ENCODE measurements around the gene POLR2I. TPM values are rescaled to one million over a fixed set of nuclear protein-coding genes. Genes with fewer than 3 reads are reported as not detected.
"Not testable (repeated sequence)": the region's sequence is repeated elsewhere in the genome, so short reads cannot be mapped to it uniquely, and the experiment has no call there.

The POLR2I gene
- polyA plus RNA-seq, 3 donors, result 21.2 to 73.9 (median 57.9) TPM

DNA sequence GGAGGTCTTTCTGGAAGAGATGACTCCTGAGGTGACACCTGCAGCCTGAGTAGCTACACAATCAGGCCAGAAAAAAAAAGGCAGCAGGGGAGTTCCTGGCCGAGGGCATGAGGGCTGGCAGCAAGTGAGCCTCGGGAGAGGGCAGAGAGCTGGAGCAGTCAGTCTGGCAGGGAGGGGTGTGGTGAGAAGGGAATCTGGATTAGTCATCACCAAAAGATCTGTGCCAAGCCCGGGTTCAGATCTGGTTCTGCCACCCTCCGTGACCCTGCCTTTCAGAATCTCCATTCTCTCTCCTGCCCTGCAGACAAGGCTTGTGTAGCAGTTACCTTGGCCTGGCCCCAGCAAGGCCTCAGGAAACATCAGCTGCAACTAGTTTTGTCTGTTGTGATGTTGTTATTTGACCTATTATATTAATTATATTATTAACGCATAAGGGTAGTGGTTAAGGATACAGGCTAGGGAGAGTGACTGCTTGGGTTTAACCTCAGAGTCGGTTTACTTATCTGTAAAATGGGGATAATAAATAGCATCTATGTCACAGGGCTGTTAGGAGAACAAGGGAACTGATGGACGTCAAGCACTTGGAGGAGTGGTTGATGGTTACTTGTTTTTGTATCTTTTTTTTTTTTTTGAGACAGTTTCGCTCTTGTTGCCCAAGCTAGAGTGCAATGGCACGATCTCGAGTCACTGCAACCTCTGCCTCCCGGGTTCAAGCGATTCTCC, 22.4 kb upstream of the POLR2I start:
- Histone ChIP-seq H3K36me3 (replicated peaks in 1 of 2; ENCODE audit: control insufficient read depth in 1 of 2, insufficient read depth in 2 of 2, low read length in 2 of 2) (peaks cover under 1 to 7% of the 10 kb centered on the region in 2 donors), H4K20me1 (ENCODE audit: insufficient read depth, low read length) (peaks cover 11% of the 10 kb centered on the region), H3K27ac (ENCODE audit: low read depth in 1 of 2, low read length in 2 of 2) (peak overlapping the region in 1 of 2 donors; percentile 16), H3K79me2 (ENCODE audit: insufficient read depth, low read length) (peaks cover 20% of the 10 kb centered on the region), H3K9me3 (replicated peaks in 1 of 2; ENCODE audit: control insufficient read depth in 1 of 2, insufficient read depth in 1 of 2, low read length in 2 of 2) (no peaks in the 10 kb centered on the region), H3K27me3 (ENCODE audit: control insufficient read depth in 2 of 2, insufficient read depth in 2 of 2, low read length in 2 of 2) (no peaks in the 10 kb centered on the region), H2AFZ (ENCODE audit: insufficient read depth, low read depth, low read length, poor library complexity, severe bottlenecking) (no peak overlapping the region), H3K4me1 (ENCODE audit: control insufficient read depth in 1 of 2, insufficient read depth in 2 of 2, low read length in 2 of 2) (peaks cover 38 to 59% of the 10 kb centered on the region in 2 donors), H3K4me2 (replicated peaks; ENCODE audit: extremely low read depth, low read length, poor library complexity, severe bottlenecking) (no peak overlapping the region), H3K9ac (ENCODE audit: insufficient read depth, low read length, poor library complexity, severe bottlenecking) (no peak overlapping the region), H3K4me3 (replicated peaks in 1 of 3; ENCODE audit: low read depth in 2 of 3, low read length in 3 of 3) (no peak overlapping the region)
- intact Hi-C loops (cut with micrococcal nuclease), result no loop called here
- H3K4me1 Mint-ChIP-seq, result peaks cover 40% of the 10 kb centered on the region
- H3K9me3 Mint-ChIP-seq, result peaks cover 0 to 6% (median 0%) of the 10 kb centered on the region in 7 donors
- peak; percentile 54 to 61 (median 57) for DNase-seq
- peaks cover 0 to 7% (median 2%) of the 10 kb centered on the region in 3 donors for H3K27me3 Mint-ChIP-seq (ENCODE audit: low read depth in 3 of 3)
- peaks cover 9 to 10% of the 10 kb centered on the region in 2 donors for H3K36me3 Mint-ChIP-seq
- 82% methylated on average over 9 of the region's 12 CpGs for whole genome bisulfite sequencing (ENCODE audit: insufficient coverage)
- TF ChIP-seq, protein P1, sequence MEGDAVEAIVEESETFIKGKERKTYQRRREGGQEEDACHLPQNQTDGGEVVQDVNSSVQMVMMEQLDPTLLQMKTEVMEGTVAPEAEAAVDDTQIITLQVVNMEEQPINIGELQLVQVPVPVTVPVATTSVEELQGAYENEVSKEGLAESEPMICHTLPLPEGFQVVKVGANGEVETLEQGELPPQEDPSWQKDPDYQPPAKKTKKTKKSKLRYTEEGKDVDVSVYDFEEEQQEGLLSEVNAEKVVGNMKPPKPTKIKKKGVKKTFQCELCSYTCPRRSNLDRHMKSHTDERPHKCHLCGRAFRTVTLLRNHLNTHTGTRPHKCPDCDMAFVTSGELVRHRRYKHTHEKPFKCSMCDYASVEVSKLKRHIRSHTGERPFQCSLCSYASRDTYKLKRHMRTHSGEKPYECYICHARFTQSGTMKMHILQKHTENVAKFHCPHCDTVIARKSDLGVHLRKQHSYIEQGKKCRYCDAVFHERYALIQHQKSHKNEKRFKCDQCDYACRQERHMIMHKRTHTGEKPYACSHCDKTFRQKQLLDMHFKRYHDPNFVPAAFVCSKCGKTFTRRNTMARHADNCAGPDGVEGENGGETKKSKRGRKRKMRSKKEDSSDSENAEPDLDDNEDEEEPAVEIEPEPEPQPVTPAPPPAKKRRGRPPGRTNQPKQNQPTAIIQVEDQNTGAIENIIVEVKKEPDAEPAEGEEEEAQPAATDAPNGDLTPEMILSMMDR (IDR thresholded peaks at IDR 0.05), result no peak
- H3K4me3 Mint-ChIP-seq, result peak overlapping the region; percentile 11 to 73
- peak overlapping the region in 5 of 7 donors; percentile 50 to 84 (median 68) for H3K27ac Mint-ChIP-seq

DNA sequence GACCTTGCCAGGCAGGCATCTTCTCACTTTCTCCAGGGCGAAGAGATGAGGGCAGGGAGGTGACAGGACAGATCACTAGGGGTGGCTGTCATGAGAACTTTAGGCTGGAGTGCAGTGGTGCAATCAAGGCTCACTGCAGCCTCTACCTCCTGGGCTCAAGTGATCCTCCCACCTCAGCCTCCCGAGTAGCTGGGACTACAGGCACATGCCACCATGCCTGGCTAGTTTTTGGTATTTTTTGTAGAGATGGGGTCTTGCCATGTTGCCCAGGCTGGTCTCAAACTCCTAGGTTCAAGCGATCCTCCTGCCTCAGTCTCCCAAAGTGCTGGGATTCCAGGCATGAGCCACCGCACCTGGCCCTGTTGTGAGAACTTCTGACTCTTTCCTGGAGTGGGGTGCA, 20.2 kb upstream of the POLR2I start:
- H3K79me2 ChIP-seq (ENCODE audit: insufficient read depth, low read length); H3K4me3 Mint-ChIP-seq; H3K9me3 Mint-ChIP-seq; H3K9ac ChIP-seq (ENCODE audit: insufficient read depth, low read length, poor library complexity, severe bottlenecking); intact Hi-C loops (cut with micrococcal nuclease); H3K36me3 ChIP-seq (replicated peaks in 1 of 2; ENCODE audit: control insufficient read depth in 1 of 2, insufficient read depth in 2 of 2, low read length in 2 of 2); H2AFZ ChIP-seq (ENCODE audit: insufficient read depth, low read depth, low read length, poor library complexity, severe bottlenecking); H3K4me2 ChIP-seq (replicated peaks; ENCODE audit: extremely low read depth, low read length, poor library complexity, severe bottlenecking); H4K20me1 ChIP-seq (ENCODE audit: insufficient read depth, low read length); H3K9me3 ChIP-seq (replicated peaks in 1 of 2; ENCODE audit: control insufficient read depth in 1 of 2, insufficient read depth in 1 of 2, low read length in 2 of 2); H3K36me3 Mint-ChIP-seq; DNase-seq; H3K27ac ChIP-seq (ENCODE audit: low read depth in 1 of 2, low read length in 2 of 2); H3K27me3 Mint-ChIP-seq (ENCODE audit: low read depth in 3 of 3); H3K27me3 ChIP-seq (ENCODE audit: control insufficient read depth in 2 of 2, insufficient read depth in 2 of 2, low read length in 2 of 2); H3K4me3 ChIP-seq (replicated peaks in 1 of 3; ENCODE audit: low read depth in 2 of 3, low read length in 3 of 3): not testable (repeated sequence)
- Mint-ChIP-seq H3K27ac (peak overlapping the region in 1 of 7 donors; percentile 78), H3K4me1 (peaks cover 47% of the 10 kb centered on the region)
- H3K4me1 ChIP-seq (ENCODE audit: control insufficient read depth in 1 of 2, insufficient read depth in 2 of 2, low read length in 2 of 2), result peaks cover 50 to 70% of the 10 kb centered on the region in 2 donors
- WGBS (ENCODE audit: insufficient coverage), result 100% methylated on average over 2 of the region's 4 CpGs

DNA sequence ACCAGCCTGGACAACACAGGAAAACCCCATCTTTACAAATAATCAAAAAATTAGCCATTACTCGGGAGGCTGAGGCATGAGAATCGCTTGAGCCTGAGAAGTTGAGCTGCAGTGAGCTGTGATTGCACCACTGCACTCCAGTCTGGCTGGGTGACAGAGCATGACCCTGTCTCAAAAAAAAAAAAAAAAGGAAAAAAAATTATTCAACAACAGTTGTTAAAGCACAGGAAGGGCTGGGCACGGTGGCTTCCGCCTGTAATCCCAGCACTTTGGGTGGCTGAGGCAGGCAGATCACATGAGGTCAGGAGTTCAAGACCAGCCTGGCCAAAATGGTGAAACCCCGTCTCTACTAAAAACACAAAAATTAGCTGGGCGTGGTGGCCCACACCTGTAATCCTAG, 16.5 kb upstream of the POLR2I start:
- Histone ChIP-seq H3K4me1 (ENCODE audit: control insufficient read depth in 1 of 2, insufficient read depth in 2 of 2, low read length in 2 of 2) (peaks cover 55 to 69% of the 10 kb centered on the region in 2 donors), H3K4me3 (replicated peaks in 1 of 3; ENCODE audit: low read depth in 2 of 3, low read length in 3 of 3) (peak overlapping the region in 1 of 3 experiments; percentile 32), H2AFZ (ENCODE audit: insufficient read depth, low read depth, low read length, poor library complexity, severe bottlenecking) (peak overlapping the region; percentile 15), H3K27ac (ENCODE audit: low read depth in 1 of 2, low read length in 2 of 2) (peak overlapping the region; percentile 71 to 79), H3K4me2 (replicated peaks; ENCODE audit: extremely low read depth, low read length, poor library complexity, severe bottlenecking) (peak overlapping the region; percentile 40)
- DNase-seq, result peak; percentile 78 to 86 (median 81)
- no CpG with 5 or more reads among the region's 6 CpGs for WGBS (ENCODE audit: insufficient coverage)
- H3K9me3 Mint-ChIP-seq; H3K27me3 Mint-ChIP-seq (ENCODE audit: low read depth in 3 of 3); H3K27me3 ChIP-seq (ENCODE audit: control insufficient read depth in 2 of 2, insufficient read depth in 2 of 2, low read length in 2 of 2); H3K36me3 Mint-ChIP-seq; H3K79me2 ChIP-seq (ENCODE audit: insufficient read depth, low read length); H3K9ac ChIP-seq (ENCODE audit: insufficient read depth, low read length, poor library complexity, severe bottlenecking); intact Hi-C loops (cut with micrococcal nuclease); H4K20me1 ChIP-seq (ENCODE audit: insufficient read depth, low read length); H3K9me3 ChIP-seq (replicated peaks in 1 of 2; ENCODE audit: control insufficient read depth in 1 of 2, insufficient read depth in 1 of 2, low read length in 2 of 2); H3K36me3 ChIP-seq (replicated peaks in 1 of 2; ENCODE audit: control insufficient read depth in 1 of 2, insufficient read depth in 2 of 2, low read length in 2 of 2): not testable (repeated sequence)
- peak overlapping the region in 1 of 2 donors; percentile 67 for H3K4me3 Mint-ChIP-seq
- H3K27ac Mint-ChIP-seq, result peak overlapping the region; percentile 92 to 98 (median 95)
- H3K4me1 Mint-ChIP-seq, result peaks cover 51% of the 10 kb centered on the region
